Measurements from ENCODE around the gene NOC2L.
A peak's percentile ranks its signal among the peaks of the same experiment; 100 is the strongest.

The NOC2L gene

GRCh38 chr1:972726-973458 is 13.8 kb upstream of the NOC2L start:
- no peak overlapping the region for H3K27ac Mint-ChIP-seq
- H3K36me3 Mint-ChIP-seq: no peaks in the 10 kb centered on the region
- no peaks in the 10 kb centered on the region for H3K4me1 Mint-ChIP-seq (ENCODE audit: low read depth)
- H3K9me3 Mint-ChIP-seq (ENCODE audit: low read depth): no peaks in the 10 kb centered on the region
- no peak overlapping the region for H3K4me3 Mint-ChIP-seq
- H3K27me3 Mint-ChIP-seq: peaks cover 8% of the 10 kb centered on the region

DNA sequence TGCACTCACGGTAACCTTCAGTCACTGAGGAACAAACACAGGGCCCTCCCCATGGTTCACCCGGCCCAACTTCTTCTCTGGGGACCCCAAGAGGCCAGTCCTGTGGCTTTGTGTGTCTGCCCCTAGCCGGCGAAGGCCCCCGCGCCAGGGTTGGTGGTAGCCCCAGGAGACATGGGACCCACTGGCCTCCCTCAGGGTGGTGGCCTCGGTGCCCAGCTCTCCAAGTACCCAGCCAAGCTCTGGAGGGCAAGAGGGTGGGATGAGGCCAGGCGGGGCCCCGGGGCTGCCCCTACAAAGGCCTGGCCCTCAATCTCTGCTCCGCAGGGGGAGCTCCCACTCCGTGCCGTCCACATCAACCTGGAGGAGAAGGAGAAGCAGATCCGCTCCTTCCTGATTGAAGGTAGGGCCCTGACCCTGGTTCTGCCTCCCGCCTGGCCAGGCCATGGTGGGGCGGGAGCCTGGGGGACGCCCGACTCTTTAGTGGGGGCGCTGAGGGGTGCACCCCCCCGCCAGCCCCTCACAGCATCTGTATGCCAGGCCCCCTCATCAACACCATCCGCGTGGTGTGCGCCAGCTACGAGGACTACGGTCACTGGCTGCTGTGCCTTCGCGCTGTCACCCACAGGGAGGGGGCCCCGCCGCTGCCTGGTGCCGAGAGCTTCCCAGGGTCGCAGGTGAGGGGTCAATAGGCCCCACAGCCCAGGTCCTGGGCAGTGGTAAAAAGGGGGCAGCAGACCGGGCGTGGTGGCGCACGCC is 12.9 kb upstream of the NOC2L start:
- no peaks in the 10 kb centered on the region for H3K36me3 Mint-ChIP-seq
- H3K4me3 Mint-ChIP-seq: no peak overlapping the region
- H3K27me3 Mint-ChIP-seq: peaks cover 8% of the 10 kb centered on the region
- H3K27ac Mint-ChIP-seq: no peak overlapping the region
- H3K4me1 Mint-ChIP-seq (ENCODE audit: low read depth): peaks cover 3% of the 10 kb centered on the region
- no peaks in the 10 kb centered on the region for H3K9me3 Mint-ChIP-seq (ENCODE audit: low read depth)

DNA sequence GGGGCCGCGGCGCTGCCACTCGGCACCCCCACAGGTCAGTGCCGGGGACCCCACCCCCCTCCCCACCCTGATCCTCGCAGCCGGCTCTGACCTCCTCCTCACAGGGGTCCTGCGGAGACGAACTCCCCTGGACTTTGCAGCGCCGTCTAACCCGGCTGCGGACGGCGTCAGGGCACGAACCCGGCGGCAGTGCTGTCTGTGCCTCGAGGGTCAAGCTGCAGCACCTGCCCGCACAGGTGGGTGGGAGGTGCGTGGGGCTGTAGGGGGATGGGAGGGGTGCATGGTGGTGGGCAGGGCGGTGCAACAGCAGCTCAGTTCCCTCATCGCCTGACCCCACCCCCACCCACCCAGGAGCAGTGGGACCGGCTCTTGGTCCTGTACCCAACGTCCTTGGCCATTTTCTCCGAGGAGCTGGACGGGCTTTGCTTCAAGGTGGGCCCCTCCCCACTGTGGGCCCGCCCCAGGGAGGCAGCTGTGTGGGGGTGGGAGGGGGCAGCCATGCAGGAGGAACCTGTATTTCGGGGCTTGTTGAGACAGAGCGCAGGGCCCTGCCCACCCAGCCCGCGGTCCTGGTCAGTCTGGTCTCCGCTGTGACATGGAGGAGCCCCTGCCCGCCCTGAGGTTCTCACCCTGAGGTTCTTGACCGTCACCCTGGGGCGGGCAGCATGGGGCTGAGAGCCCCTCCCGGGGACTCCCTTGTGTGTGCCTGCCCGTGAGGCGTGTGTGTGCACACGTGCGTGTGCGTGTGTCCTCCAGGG is 12.1 kb upstream of the NOC2L start:
- Mint-ChIP-seq H3K36me3 (no peaks in the 10 kb centered on the region), H3K4me3 (no peak overlapping the region), H3K27me3 (peaks cover 8% of the 10 kb centered on the region), H3K4me1 (ENCODE audit: low read depth) (peaks cover 3% of the 10 kb centered on the region), H3K9me3 (ENCODE audit: low read depth) (no peaks in the 10 kb centered on the region), H3K27ac (no peak overlapping the region)

GRCh38 chr1:970242-970972 is 11.4 kb upstream of the NOC2L start:
- H3K4me3 Mint-ChIP-seq: no peak overlapping the region

DNA sequence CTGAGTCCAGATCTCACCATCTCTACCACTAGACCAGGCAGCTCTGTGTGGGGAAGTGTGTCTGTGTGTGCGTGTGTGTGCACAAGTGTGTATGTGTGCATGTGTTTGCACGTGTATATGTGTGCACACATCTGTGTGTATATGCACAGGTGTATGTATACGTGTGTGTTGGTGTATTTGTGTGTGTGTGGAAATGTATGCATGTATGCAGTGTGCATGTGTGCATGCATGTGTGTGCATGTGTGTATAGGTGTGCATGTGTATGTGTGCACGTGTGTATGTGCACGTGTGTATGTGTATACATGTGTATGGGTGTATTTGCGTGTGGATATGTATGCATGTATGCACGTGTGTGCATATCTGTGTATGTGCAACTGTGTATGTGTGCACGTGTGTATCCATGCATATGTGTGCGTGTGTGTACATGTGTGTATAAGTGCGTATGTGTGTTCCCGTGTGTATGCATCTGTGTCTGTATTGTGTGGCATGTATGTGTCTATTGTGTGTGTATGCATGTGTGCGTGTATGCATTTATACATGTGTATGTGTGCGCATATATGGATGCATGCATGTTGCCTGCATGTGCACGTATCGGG is 10.3 kb upstream of the NOC2L start:
- peaks cover 3% of the 10 kb centered on the region for H3K4me1 Mint-ChIP-seq (ENCODE audit: low read depth)
- H3K9me3 Mint-ChIP-seq (ENCODE audit: low read depth): no peaks in the 10 kb centered on the region
- no peaks in the 10 kb centered on the region for H3K36me3 Mint-ChIP-seq
- no peak overlapping the region for H3K27ac Mint-ChIP-seq
- H3K27me3 Mint-ChIP-seq: peaks cover 3% of the 10 kb centered on the region
- H3K4me3 Mint-ChIP-seq: no peak overlapping the region

More at GRCh38 chr1:970242-970972, 11.4 kb upstream of the NOC2L start:
- peaks cover 5% of the 10 kb centered on the region for H3K27me3 Mint-ChIP-seq
- no peaks in the 10 kb centered on the region for H3K36me3 Mint-ChIP-seq
- H3K9me3 Mint-ChIP-seq (ENCODE audit: low read depth): no peaks in the 10 kb centered on the region
- peaks cover 3% of the 10 kb centered on the region for H3K4me1 Mint-ChIP-seq (ENCODE audit: low read depth)
- no peak overlapping the region for H3K27ac Mint-ChIP-seq

DNA sequence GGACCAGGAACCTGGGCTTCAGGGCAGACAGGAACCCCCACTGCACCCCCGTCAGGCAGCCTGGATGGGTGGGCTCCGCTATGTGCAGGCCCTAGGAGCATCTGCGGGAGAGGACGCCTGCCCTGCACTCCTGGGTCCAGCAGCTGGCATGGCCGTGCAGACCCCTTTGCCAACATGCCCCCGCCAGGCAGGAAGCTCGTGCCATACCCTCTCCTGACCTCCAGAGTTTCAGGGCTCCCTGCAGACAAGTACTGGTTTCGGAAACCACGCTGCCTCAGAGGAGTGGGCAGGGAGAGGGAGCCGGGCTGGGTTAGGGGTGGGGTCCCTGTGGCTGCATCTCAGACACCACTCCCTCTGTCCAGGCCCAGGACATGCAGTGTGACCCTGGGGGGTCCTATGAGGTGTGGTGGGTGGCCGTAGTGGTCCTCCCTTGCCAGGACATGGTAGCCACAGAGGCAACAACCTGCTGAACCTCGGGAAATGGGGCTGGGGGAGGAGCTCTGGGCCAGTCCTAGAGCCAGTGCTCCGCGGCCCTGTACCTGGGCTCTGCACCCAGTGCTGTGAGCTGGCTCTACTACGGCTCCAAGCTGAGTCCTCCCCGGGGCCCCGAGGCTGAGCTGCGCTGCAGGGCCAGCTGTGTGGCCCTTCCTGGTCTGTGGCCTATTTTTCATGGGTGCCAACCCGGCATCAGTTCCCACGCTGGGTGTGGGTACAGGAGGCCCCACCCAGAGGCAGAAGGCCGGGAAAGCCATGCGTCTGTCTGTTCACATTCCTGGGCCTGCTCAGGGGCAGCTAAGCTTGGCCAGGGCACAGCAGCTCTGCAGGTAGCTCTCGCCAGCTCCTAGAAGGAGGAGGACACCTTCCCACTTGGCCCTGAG is 8.6 kb upstream of the NOC2L start:
- no peaks in the 10 kb centered on the region for H3K9me3 Mint-ChIP-seq (ENCODE audit: low read depth)
- H3K27ac Mint-ChIP-seq: no peak overlapping the region
- peaks cover 3% of the 10 kb centered on the region for H3K27me3 Mint-ChIP-seq
- no peak overlapping the region for H3K4me3 Mint-ChIP-seq
- H3K36me3 Mint-ChIP-seq: no peaks in the 10 kb centered on the region
- H3K4me1 Mint-ChIP-seq (ENCODE audit: low read depth): peaks cover 3% of the 10 kb centered on the region

DNA sequence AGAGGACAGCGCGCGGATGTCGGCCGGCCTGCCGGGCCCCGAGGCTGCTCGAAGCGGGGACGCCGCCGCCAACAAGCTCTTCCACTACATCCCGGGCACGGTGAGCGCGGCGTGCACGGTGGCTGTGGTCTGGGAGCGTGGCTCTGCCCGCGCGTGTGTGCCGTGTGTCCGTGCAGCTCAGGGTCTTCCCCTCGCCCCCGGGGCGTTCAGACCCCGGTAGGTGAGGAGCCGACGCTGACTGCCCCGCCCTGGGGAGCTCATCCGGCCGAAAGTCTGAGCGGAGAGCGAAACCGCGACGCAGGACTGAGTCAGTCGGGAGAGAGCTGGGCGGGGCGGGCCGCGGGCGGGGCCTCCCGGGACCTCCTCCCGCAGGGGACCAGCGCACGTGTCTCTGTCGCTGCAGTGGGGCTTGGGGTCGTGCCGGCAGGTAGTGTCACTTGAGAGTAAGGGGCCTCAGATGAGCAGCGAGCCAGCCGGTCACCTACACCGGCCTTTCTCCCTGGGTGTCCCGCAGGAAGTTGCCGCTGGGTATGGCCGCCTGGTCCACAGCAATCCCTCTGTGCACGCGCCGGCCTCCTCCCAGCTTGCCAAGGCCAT is 7.7 kb upstream of the NOC2L start:
- peaks cover 3% of the 10 kb centered on the region for H3K27me3 Mint-ChIP-seq
- no peaks in the 10 kb centered on the region for H3K9me3 Mint-ChIP-seq (ENCODE audit: low read depth)
- no peak overlapping the region for H3K27ac Mint-ChIP-seq
- peak overlapping the region; percentile 79 for H3K4me3 Mint-ChIP-seq
- no peaks in the 10 kb centered on the region for H3K36me3 Mint-ChIP-seq
- peaks cover 5% of the 10 kb centered on the region for H3K4me1 Mint-ChIP-seq (ENCODE audit: low read depth)

DNA sequence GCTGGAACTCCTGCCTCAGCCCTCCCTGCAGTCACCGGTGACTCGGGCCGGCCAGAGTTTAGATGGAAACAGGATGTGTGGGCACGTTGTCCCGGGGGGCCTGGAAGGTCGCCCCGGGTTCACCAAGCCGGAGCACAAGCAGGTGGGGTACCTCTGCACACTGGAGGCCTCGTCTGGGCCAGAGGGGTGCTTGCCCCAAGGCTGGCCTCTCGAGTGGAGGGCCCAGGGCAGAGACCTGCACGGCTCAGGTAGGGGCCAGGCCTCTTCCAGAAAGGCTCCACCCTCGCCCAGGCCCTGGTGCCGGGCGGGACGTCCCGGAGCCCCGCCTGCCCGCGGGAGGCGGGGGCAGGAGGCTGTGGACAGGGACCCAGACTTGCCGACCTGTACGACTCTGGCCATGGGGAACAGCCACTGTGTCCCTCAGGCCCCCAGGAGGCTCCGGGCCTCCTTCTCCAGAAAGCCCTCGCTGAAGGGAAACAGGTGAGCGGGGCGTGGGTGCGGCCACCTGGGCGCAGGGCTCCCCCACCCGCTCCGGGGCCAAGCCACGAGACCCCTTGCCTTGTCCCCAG is 7.2 kb upstream of the NOC2L start, which contains the start of gene PLEKHN1:
PLEKHN1 (plus strand) TSS at position 348 of the 569 bp plus-strand sequence; CDS start at position 398, 50 bp downstream.
- Mint-ChIP-seq H3K27me3 (peaks cover 3% of the 10 kb centered on the region), H3K27ac (no peak within 1 kb of the TSS), H3K36me3 (no peaks in the 10 kb centered on the region), H3K4me1 (ENCODE audit: low read depth) (peaks cover 5% of the 10 kb centered on the region), H3K9me3 (ENCODE audit: low read depth) (no peaks in the 10 kb centered on the region), H3K4me3 (peak within 1 kb of the TSS; percentile 79)

GRCh38 chr1:965526-966134 is 6.6 kb upstream of the NOC2L start:
- H3K27ac Mint-ChIP-seq: no peak overlapping the region
- no peaks in the 10 kb centered on the region for H3K9me3 Mint-ChIP-seq (ENCODE audit: low read depth)
- no peak overlapping the region for H3K4me3 Mint-ChIP-seq
- no peaks in the 10 kb centered on the region for H3K36me3 Mint-ChIP-seq
- peaks cover 3% of the 10 kb centered on the region for H3K27me3 Mint-ChIP-seq
- H3K4me1 Mint-ChIP-seq (ENCODE audit: low read depth): peaks cover 5% of the 10 kb centered on the region

DNA sequence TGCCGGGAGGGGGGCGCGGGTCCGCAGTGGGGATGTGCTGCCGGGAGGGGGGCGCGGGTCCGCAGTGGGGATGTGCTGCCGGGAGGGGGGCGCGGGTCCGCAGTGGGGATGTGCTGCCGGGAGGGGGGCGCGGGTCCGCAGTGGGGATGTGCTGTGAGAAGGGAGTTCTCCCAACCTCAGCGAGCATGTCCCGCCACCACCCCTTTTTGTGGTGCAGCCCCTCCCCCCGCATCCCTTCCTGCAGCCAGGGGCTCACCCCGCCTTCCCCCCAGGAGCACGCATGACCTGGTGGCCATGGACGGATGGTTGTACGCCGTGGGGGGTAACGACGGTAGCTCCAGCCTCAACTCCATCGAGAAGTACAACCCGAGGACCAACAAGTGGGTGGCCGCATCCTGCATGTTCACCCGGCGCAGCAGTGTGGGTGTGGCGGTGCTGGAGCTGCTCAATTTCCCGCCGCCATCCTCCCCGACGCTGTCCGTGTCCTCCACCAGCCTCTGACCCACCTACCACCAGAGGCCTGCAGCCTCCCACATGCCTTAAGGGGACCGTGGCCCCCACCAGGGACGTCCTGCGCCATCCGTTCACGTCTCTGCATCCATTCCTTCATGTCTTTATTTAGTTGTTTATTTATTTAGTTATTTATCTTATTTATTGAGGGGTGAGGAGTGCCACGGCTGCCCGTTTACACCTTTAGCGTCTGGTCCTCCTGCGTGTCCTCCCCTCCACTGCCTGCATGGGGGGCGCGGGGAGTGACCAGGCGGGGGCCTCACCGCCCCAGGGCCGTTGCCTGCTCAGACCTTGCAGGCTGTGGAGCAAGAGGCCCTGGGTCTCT is 5.9 kb upstream of the NOC2L start:
- Mint-ChIP-seq H3K36me3 (no peaks in the 10 kb centered on the region), H3K4me1 (ENCODE audit: low read depth) (peaks cover 7% of the 10 kb centered on the region), H3K27ac (no peak overlapping the region), H3K9me3 (ENCODE audit: low read depth) (no peaks in the 10 kb centered on the region), H3K27me3 (peaks cover 3% of the 10 kb centered on the region), H3K4me3 (no peak overlapping the region)

GRCh38 chr1:963746-964525 is 4.9 kb upstream of the NOC2L start:
- Mint-ChIP-seq H3K9me3 (ENCODE audit: low read depth) (no peaks in the 10 kb centered on the region), H3K27me3 (no peaks in the 10 kb centered on the region), H3K4me1 (ENCODE audit: low read depth) (peaks cover 7% of the 10 kb centered on the region), H3K4me3 (peak overlapping the region; percentile 30), H3K36me3 (no peaks in the 10 kb centered on the region), H3K27ac (no peak overlapping the region)

Measured in activated naive CD8-positive, alpha-beta T cell (primary cell).